Esophagus muscularis mucosa (tissue), 3 donors: ENCODE data around the gene LRIT2.

Experiments
- POLR2A ChIP-seq: fragments of 450-650 bp; IDR thresholded peaks from one replicate; pipeline ENCODE4 v1.6.1; 2017; ENCODE audit warnings: antibody characterized with exemption, moderate library complexity, mild to moderate bottlenecking, low read depth
- POLR2AphosphoS5 ChIP-seq, 2 donors: sonication (generic); formaldehyde crosslinking; IDR thresholded peaks; one replicate each; pipeline ENCODE4 v1.6.1; 2017; ENCODE audit warnings: antibody characterized with exemption in 2 of 2
- TF ChIP-seq, protein P1 (sequence below), 3 experiments: fragments of 200-600 bp in 2 of 3; fragments of 450-650 bp in 1 of 3; sonication (generic) in 2 of 3; IDR thresholded peaks; one replicate each; pipeline ENCODE4 v1.5.1; 2017 to 2019; ENCODE audit warnings: antibody characterized with exemption in 3 of 3, mild to moderate bottlenecking in 2 of 3, moderate library complexity in 1 of 3

DNA sequence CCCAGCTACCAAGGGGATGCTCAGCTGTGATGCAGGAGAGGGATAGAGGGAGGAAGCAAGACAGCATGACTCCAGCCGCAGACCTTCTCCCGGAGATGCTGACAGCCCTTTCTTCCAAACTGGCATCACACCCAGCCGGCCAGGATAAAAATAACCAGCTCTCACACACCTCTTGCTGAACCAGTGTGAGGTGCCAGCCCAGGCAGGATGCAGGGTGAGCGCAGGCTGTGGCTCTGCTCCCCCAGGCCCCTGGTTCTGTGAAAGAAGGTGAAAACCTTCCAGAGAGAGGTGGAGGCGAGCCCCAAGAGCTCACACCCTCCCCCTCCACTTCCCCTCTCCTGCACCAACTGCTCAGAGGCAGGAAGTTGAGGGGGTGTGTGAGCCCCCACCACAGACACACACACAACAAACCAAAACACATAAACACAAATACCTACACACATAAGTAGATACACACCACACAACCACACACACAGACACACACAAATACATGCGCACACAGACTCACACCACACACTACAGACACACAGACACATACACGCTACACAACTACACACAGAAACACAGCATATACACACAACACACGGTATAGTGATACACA is 47.7 kb downstream of the LRIT2 start:
- no peak for TF ChIP-seq POLR2A
- TF ChIP-seq, protein P1, sequence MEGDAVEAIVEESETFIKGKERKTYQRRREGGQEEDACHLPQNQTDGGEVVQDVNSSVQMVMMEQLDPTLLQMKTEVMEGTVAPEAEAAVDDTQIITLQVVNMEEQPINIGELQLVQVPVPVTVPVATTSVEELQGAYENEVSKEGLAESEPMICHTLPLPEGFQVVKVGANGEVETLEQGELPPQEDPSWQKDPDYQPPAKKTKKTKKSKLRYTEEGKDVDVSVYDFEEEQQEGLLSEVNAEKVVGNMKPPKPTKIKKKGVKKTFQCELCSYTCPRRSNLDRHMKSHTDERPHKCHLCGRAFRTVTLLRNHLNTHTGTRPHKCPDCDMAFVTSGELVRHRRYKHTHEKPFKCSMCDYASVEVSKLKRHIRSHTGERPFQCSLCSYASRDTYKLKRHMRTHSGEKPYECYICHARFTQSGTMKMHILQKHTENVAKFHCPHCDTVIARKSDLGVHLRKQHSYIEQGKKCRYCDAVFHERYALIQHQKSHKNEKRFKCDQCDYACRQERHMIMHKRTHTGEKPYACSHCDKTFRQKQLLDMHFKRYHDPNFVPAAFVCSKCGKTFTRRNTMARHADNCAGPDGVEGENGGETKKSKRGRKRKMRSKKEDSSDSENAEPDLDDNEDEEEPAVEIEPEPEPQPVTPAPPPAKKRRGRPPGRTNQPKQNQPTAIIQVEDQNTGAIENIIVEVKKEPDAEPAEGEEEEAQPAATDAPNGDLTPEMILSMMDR (IDR thresholded peaks at IDR 0.05): no peak
- TF ChIP-seq POLR2AphosphoS5 (IDR thresholded peaks at IDR 0.05): no peak
